Activated naive CD4-positive, alpha-beta T cell treated with anti-CD3 and anti-CD28 coated beads, Interleukin-2, amount 50 U/mL, for 72 hours (primary cell): ENCODE data around the gene TMEM53. TPM values are rescaled to one million over a fixed set of nuclear protein-coding genes. Genes with fewer than 3 reads are reported as not detected.
A peak's percentile ranks its signal among the peaks of the same experiment; 100 is the strongest.
"Not testable (repeated sequence)": the region's sequence is repeated elsewhere in the genome, so short reads cannot be mapped to it uniquely, and the experiment has no call there.

Experiments
- ATAC-seq, 2 donors: fragments of 150-1000 bp; cut with Tn5 transposase; 2 replicates each; pipeline ENCODE4 v1.10.0; 2021; ENCODE audit warnings: mild to moderate bottlenecking in 2 of 2, moderate library complexity in 2 of 2
- DNase-seq, 2 donors: peaks; one replicate each; pipeline ENCODE4 v3.0.0; 2021 to 2022; ENCODE audit warnings: low spot score in 2 of 2
- H3K27ac Mint-ChIP-seq, 2 donors: one replicate each; pipeline ENCODE4 v1.8.0; 2022; ENCODE audit warnings: mild to moderate bottlenecking in 2 of 2, mixed read lengths in 2 of 2
- H3K36me3 Mint-ChIP-seq, 2 donors: one replicate each; pipeline ENCODE4 v1.8.0; 2022; ENCODE audit warnings: mixed read lengths in 2 of 2
- H3K9me3 Mint-ChIP-seq, 2 donors: one replicate each; pipeline ENCODE4 v1.8.0; 2022; ENCODE audit warnings: mixed read lengths in 2 of 2
- total RNA-seq, 2 donors: library from RNA; stranded (reverse); gene quantifications; one replicate each; pipeline ENCODE4 v1.2.3, GENCODE V29; 2022

Gene TMEM53
- total RNA-seq, 2 donors from 2014 or later = 4.4 to 5.2 TPM

- ATAC-seq = no peak
- no peaks in the 10 kb centered on the region for H3K9me3 Mint-ChIP-seq
- no peak for DNase-seq
- no peaks in the 10 kb centered on the region for H3K36me3 Mint-ChIP-seq
- H3K27ac Mint-ChIP-seq = no peak overlapping the region
These were observed 7.9 kb upstream of the TMEM53 start for GRCh38 chr1:44681905-44682882.

DNA sequence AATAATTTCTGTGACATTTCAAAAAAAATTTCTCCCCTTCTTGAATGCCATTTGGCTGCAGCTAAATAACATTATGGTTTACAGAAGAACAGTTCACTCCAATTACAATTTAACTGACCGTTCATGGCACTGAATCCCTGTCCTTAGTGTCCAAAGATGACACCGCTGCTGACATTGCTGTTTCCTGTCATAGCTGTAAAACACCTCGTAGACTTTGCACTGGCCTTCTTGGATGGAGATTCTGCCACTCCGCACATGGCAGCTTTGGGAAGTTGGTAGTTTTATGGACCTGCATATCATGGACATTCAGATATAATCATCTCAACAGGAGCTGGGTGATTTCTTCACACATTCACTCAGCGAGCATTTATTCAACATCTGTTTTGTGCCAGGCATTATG, 5.2 kb upstream of the TMEM53 start:
- ATAC-seq = no peak
- DNase-seq = no peak
- no peaks in the 10 kb centered on the region for H3K36me3 Mint-ChIP-seq
- H3K27ac Mint-ChIP-seq = no peak overlapping the region
- H3K9me3 Mint-ChIP-seq = no peaks in the 10 kb centered on the region

DNA sequence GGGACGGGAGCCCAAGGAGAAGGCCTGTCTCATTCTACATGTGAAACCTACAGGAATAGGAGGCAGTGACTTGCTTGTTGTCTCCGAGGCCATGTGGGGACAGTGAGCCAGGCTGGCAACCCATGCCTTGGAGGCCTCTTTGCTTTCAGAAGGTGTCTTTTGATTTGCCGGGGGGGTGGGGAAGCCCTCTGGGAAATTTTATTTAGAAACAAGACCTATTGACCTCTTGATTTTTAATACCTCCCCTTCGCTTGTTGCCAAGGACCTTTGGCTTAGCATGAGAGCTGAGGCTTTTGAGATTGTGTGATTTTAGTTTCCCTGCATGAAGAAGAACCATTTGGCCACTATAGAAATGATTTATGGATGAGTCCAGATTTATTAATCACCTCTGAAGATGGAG, 4.3 kb upstream of the TMEM53 start:
- Mint-ChIP-seq H3K9me3 (no peaks in the 10 kb centered on the region), H3K27ac (no peak overlapping the region), H3K36me3 (no peaks in the 10 kb centered on the region)
- ATAC-seq (no peak), DNase-seq (no peak)

- ATAC-seq (no peak), DNase-seq (no peak)
- Mint-ChIP-seq H3K9me3 (no peaks in the 10 kb centered on the region), H3K27ac (no peak overlapping the region), H3K36me3 (no peaks in the 10 kb centered on the region)
These were observed 3.8 kb upstream of the TMEM53 start for GRCh38 chr1:44678120-44678519.

- Mint-ChIP-seq H3K27ac (no peak overlapping the region), H3K36me3 (no peaks in the 10 kb centered on the region), H3K9me3 (no peaks in the 10 kb centered on the region)
- no peak for ATAC-seq
- no peak for DNase-seq
These were observed 3.0 kb upstream of the TMEM53 start for GRCh38 chr1:44677201-44677766.

- Mint-ChIP-seq H3K36me3 (no peaks in the 10 kb centered on the region), H3K9me3 (no peaks in the 10 kb centered on the region), H3K27ac (no peak overlapping the region)
- ATAC-seq = no peak
- DNase-seq = no peak
These were observed 2.4 kb upstream of the TMEM53 start for GRCh38 chr1:44676484-44677200.

- no peaks in the 10 kb centered on the region for H3K9me3 Mint-ChIP-seq
- H3K36me3 Mint-ChIP-seq = no peaks in the 10 kb centered on the region
- DNase-seq (no peak), ATAC-seq (no peak)
- H3K27ac Mint-ChIP-seq = peak overlapping the region in 1 of 2 donors; percentile 91
These were observed 905 bp upstream of the TMEM53 start for GRCh38 chr1:44675186-44675585.

DNA sequence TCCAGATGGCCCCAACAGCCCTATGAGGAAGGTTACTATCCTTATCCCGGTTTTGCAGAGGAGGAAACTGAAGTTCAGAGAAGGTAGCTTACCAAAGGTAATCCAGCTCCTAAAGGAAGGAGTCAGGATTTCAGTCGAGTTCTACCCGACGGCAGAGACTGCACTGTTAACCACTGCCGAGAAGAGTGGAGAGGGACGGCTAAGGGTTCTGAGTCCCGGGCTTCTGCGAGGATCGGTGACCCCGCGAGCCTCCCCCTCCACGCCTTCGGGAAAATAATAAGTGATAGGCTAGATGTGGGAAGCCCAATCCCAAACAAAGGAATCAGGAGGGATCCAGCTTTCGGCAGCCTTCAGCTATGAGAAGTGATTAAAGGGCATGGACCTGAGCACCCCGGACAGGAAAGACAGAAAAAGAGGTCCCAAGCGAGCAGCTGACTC, 587 bp downstream of the TMEM53 start:
- H3K36me3 Mint-ChIP-seq = no peaks in the 10 kb centered on the region
- peak overlapping the region; percentile 51 to 91 for H3K27ac Mint-ChIP-seq
- H3K9me3 Mint-ChIP-seq = no peaks in the 10 kb centered on the region
- DNase-seq (no peak), ATAC-seq (no peak)

DNA sequence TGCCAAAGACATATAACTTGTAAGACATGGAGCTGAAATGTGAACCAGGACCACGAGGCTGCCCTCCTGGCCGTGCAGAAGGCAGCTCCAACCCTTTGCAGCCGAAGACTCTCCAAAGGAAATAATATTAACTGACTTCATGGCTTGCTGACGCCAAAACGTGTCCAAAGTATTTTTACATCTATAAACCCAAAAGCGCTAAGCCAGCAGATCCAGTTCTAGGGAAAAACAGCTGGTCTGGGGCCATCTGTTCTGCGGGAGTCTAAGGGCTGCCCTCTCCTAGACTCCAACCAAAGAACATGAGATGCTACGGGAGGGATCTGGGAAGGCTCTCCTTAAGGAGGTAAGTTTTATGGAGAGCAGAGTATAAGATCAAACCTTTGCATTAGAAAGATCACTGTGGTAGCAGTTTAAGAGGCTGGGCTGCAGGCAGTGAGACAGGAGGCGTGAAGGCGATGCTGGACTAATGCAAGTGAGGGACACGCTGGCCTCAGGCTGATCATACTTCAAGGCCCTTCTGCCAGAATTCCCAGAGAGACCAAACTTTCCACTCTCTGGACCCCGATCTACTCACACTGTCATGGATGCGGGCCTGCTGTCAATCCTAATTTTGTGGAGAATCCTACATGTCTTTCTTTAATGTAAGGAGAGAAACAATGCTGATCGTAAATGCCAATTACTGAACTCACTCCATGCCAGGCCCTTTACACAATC, 1.2 kb downstream of the TMEM53 start:
- peak overlapping the region; percentile 51 to 91 for H3K27ac Mint-ChIP-seq
- H3K9me3 Mint-ChIP-seq = no peaks in the 10 kb centered on the region
- ATAC-seq (no peak), DNase-seq (no peak)
- no peaks in the 10 kb centered on the region for H3K36me3 Mint-ChIP-seq

GRCh38 chr1:44672254-44672955, 1.9 kb downstream of the TMEM53 start:
- Mint-ChIP-seq H3K27ac (no peak overlapping the region), H3K36me3 (no peaks in the 10 kb centered on the region), H3K9me3 (no peaks in the 10 kb centered on the region)
- ATAC-seq (no peak), DNase-seq (no peak)

GRCh38 chr1:44670751-44671640, 3.3 kb downstream of the TMEM53 start:
- DNase-seq (no peak), ATAC-seq (no peak)
- no peaks in the 10 kb centered on the region for H3K9me3 Mint-ChIP-seq
- H3K27ac Mint-ChIP-seq = peak overlapping the region in 1 of 2 donors; percentile 16
- H3K36me3 Mint-ChIP-seq = no peaks in the 10 kb centered on the region

DNA sequence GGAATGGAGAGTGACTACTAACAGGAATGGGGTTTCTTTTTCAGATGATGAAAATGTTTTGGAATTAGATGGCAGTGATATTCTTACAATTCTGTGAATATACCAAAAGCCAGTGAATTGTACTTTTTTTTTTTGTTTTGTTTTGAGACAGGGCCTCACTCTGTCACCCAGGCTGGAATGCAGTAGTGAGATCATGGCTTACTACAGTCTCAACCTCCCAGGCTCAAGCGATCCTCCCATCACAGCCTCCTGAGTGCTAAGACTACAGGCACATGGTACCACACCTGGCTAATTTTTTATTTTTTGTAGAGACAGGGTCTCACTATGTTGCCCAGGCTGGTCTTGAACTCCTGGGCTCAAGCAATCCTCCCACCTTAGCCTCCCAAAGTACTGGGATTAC, 7.6 kb downstream of the TMEM53 start:
- not testable (repeated sequence) for H3K9me3 Mint-ChIP-seq

GRCh38 chr1:44664730-44665370, 9.4 kb downstream of the TMEM53 start:
- Mint-ChIP-seq H3K9me3 (no peaks in the 10 kb centered on the region), H3K36me3 (no peaks in the 10 kb centered on the region), H3K27ac (peak overlapping the region in 1 of 2 donors; percentile 66)
- ATAC-seq = peak; percentile 86 to 89
- peak in 1 of 2 donors; percentile 19 for DNase-seq

More for the DNA sequence above, 7.6 kb downstream of the TMEM53 start:
- not testable (repeated sequence) for H3K36me3 Mint-ChIP-seq, ATAC-seq, DNase-seq, H3K27ac Mint-ChIP-seq

GRCh38 chr1:44663417-44663816, 10.9 kb downstream of the TMEM53 start:
- Mint-ChIP-seq H3K27ac (no peak overlapping the region), H3K9me3 (no peaks in the 10 kb centered on the region), H3K36me3 (no peaks in the 10 kb centered on the region)
- ATAC-seq = no peak
- DNase-seq = no peak

GRCh38 chr1:44662683-44663030, 11.6 kb downstream of the TMEM53 start:
- no peaks in the 10 kb centered on the region for H3K9me3 Mint-ChIP-seq
- peak overlapping the region in 1 of 2 donors; percentile 22 for H3K27ac Mint-ChIP-seq
- no peak for DNase-seq
- ATAC-seq = no peak
- no peaks in the 10 kb centered on the region for H3K36me3 Mint-ChIP-seq
